NCI-H128 (cell line): ENCODE data around the gene KCTD16.

Source experiments
- DNase-seq: peaks from one replicate; lab custom pipeline; 2025; ENCODE audit not compliant: unreplicated experiment; lab: John Stamatoyannopoulos, UW

Gene KCTD16

GRCh38 chr5:144504929-144505577 lies 334.4 kb downstream of the KCTD16 start:
- no peak for DNase-seq

DNA sequence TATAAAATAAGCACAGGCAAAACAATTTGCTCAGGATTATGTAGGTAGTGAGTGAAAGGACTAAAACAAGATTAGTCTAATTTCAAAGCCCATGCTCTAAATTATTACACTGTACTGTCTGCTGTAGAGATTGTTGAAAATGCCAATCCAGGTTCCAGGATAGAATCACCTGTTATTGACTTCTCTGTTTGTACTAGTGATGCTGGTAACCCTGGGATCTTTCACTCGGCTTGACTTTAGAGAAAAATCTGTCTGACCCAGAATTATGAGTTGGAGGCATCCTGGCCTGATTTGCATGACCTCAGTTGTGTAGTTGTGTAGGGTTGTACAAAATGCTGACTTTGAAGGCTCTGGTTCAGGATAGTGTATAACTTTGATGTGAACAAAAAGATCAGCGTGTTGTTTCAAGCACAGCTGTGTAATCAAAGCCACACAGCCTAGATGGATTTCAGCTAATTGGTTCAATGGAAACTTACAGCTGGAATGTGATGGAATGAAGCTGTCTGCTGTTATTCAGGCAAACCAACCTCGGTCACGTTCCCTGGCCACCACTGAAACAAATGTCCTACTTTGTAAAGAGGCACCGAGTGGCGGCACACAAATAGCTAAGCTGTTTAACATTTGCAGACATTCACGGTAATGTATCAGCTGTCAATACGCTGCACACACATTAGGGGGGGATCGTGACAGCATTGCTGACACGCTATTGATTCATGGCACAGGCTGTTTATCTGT lies 340.3 kb downstream of the KCTD16 start:
- DNase-seq: no peak

- DNase-seq: no peak
Measured at GRCh38 chr5:144511580-144512072, 341.0 kb downstream of the KCTD16 start.

GRCh38 chr5:144522698-144523097 lies 352.0 kb downstream of the KCTD16 start:
- DNase-seq: no peak

DNA sequence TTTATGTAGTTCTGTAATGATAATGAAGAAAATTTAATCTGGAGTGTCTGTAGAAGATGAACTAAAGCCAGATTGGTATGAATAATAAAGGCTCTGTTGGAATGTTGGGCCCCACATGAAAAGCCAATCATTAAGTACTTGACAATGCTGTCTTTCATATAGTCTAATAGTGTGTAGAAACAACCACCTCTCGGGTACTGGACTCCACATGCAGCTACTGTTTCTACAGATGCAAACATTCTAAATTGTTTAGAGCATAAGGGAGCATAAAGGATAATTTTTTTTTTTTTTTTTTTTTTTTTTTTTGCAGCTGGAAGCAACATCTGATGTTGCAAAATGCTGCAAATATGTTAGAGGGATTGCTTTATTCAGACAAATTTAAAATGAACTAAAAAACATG lies 354.3 kb downstream of the KCTD16 start:
- DNase-seq: no peak

DNA sequence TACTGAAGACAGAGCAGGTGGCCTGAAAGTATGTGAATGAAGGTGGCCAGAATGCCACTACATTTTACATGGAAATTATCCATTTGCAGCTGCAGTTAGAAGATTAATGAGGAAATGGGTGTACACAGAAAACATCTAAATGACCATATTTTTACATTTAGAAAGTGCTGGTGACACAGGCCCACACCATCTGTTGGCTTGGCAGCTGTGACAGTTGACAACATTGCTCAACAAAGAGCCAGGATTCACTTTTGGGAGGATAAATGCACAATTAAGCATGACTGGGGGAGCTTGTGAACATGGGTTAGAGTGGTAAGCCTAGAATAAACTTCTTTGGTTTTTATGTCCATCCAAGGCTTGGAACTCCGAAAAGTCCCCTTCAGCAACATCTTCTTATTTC lies 360.5 kb downstream of the KCTD16 start:
- DNase-seq: no peak
